Retinal pigment epithelial cell (primary cell): ENCODE results near the gene HSD17B14.

ENCODE experiments used
- DNase-seq: peaks from one replicate; pipeline ENCODE4 v3.0.0-alpha.2; 2010; ENCODE audit warnings: low read depth
- H3K4me3 ChIP-seq: 2 replicates; pipeline ENCODE4 v1.5.1; 2011; ENCODE audit warnings: mild to moderate bottlenecking, low read length, control low read depth, moderate library complexity
- CTCF ChIP-seq: conservative IDR thresholded peaks from 2 replicates; pipeline ENCODE4 v1.5.1; 2011; ENCODE audit warnings: low read depth, low read length, control low read depth, inconsistent platforms

Gene HSD17B14

GRCh38 chr19:48870048-48870447 lies 33.8 kb upstream of the HSD17B14 start:
- no peak overlapping the region for H3K4me3 ChIP-seq
- no peak for TF ChIP-seq CTCF
- DNase-seq: no peak

DNA sequence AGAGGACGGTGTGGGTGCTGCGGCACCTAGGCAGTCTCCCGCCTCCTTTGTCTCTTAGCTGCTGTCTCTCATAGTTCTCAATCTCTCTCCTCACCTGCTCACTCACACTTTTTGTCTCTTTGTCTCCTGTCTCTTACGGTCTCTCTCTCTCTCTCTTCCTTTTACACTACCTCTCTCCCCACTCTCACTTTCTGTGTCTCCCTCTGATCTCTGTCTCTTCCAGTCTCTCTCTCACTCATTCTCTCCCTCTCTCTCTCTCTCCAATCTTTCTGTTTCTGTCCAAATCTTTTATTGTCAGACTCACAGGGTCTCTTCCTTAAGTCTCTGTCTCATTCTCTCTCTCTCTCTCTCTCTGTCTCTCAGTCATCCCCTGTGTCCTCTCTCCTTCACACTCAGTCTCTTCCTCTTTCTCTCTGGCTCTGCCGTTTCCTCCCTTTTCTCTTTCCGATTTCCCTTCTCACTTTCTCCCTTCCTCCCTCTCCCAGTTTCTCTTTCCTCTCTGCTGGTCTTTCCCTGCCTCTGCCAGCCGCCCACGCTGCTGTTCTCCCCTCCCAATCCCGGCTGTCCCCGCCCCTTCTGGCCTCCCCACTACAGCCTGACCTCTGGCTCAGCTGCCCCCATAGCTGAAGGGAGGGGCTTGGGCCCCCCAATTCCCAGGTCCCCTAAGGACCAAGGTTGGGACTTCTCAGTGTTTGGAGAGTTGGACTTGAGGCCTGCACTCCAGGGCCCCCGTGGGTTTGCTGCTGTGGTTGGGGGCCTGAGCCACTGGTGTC lies 32.0 kb upstream of the HSD17B14 start, which contains the start of gene PLEKHA4:
PLEKHA4 (minus strand) TSS at position 504 of the 773 bp plus-strand sequence. CDS start 997 bp downstream, outside the sequence.
- no peak for TF ChIP-seq CTCF
- DNase-seq: no peak
- H3K4me3 ChIP-seq: peak within 1 kb of the TSS; percentile 40

- TF ChIP-seq CTCF: no peak
- DNase-seq: no peak
- H3K4me3 ChIP-seq: peak overlapping the region; percentile 40
Measured at GRCh38 chr19:48867746-48868113, 31.4 kb upstream of the HSD17B14 start.

DNA sequence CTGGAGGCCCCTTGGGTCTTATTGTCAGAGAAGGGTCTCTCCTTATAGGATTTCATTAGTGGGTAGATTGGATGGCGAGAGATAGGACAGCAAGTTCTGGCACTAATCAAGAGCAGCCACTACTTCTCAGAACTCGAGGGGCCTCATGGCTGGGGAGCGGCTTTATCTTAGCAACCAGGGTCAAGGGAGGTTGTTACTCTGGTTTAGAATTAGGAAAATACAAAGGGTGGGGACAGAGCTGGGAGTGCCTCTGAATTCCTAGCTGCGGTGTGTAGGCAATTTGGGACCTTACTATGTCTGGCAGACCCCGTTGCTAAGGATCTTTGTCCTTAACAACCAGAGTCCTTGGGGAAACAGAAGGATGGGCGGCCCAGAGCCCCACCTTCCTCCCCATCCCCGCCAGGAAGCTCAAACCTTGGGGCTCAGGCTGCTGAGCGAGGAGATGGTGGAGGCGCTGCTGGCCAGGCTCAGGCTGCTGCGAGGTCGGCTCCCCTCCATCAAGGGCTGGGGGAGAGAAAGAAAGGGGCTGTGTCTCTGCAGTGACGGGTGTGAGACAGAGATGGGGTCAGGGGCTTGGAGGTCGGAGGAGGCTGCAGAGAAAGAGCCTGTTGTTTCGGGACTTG lies 30.9 kb upstream of the HSD17B14 start:
- peak overlapping the region; percentile 40 for H3K4me3 ChIP-seq
- TF ChIP-seq CTCF: no peak

DNA sequence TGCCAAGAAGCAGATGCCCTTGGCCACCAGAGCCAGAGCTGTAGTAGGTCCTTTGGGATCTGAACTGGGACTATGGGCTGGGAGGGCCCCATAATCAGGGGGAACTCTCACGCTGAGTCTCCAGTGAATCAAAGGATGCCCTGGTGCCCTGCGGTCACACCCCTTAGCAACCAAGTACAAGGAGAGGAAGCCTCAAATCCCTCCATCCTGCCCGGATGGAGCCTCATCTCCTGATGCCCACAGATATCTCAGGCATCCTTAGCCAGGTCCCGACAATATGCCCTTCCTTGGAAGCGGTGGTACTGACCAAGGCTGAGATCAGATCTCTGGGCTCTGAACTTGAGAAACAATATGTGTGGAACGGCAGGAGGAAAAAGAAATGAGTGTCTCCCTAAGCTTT lies 30.4 kb upstream of the HSD17B14 start:
- H3K4me3 ChIP-seq: no peak overlapping the region
- no peak for DNase-seq
- no peak for TF ChIP-seq CTCF

More for the DNA sequence above, 30.9 kb upstream of the HSD17B14 start:
- DNase-seq: no peak

DNA sequence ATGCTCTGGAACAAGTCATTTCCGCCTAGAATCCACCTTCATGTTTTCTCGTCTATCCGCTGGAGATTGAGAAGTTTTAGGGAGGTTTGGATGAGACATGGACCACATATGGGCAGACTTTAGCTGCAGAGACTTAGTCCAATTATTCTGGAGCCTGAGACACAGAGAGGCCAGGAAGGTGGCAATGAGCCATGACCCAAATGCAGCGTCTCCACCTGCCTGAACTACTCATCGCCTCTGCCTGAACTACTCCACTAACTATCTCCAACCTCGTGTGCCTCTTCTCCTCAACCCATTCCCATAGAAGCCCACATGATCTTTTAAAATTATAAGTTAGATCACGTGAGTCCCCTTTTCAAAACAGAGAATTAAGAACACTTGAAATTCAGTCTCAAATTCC lies 26.5 kb upstream of the HSD17B14 start:
- H3K4me3 ChIP-seq: no peak overlapping the region
- no peak for TF ChIP-seq CTCF
- DNase-seq: no peak

DNA sequence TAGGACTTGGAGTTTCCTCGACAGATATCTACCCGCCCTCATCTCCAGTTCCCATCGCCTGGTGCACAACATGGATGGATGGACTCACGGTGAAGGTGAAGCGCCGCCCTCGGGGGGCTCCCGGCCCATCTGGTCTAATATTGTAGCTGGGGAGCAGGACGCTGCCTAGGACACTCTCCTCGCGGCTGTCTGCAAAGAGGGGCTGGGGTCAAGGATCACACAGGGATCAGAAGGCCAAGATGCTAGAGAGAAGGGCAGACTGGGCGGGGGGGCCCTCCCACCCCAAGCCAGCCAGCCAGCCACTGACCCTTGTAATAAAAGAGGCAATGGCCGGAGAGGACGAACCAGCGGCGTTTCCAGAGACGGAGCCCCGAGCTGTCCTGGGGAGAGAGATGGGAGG lies 25.0 kb upstream of the HSD17B14 start:
- no peak for DNase-seq
- no peak overlapping the region for H3K4me3 ChIP-seq
- no peak for TF ChIP-seq CTCF
